Astrocyte (in vitro differentiated cells and primary cell): ENCODE measurements around the gene STK33.

Source experiments
- CTCF ChIP-seq: IDR thresholded peaks from 2 replicates; pipeline ENCODE4 v1.5.1; 2011; ENCODE audit warnings: low read depth, mild to moderate bottlenecking, inconsistent platforms, low read length, moderate library complexity; ENCODE audit not compliant: insufficient read depth
- EZH2 ChIP-seq: IDR thresholded peaks from 2 replicates; pipeline ENCODE4 v1.6.1; 2012; ENCODE audit warnings: mild to moderate bottlenecking, low read length, inconsistent platforms; ENCODE audit not compliant: insufficient read depth

DNA sequence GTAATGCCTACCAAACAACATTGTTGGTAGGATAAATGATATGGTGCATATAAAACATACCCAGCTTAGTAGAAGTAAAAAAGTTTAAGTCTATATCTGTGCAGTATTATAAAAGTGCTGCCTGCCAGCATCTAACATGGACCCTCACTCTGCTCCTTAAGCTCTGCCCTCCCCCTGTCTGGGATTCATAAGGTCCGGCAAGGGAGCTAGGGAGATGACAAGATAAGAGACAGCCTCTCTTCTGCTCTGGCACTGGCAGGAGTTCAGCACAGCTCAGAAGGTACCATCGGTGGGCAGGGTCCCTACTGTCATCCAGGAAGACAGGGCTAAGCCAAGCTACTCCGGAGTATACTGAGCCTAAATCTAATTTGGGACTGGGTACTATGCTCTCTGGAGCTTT lies 45.6 kb upstream of the STK33 start:
- no peak for TF ChIP-seq CTCF
- no peak for TF ChIP-seq EZH2
